Tibial nerve (tissue), 4 donors: ENCODE measurements around the gene KCNJ11.

ENCODE experiments used
- EP300 ChIP-seq, 2 donors: sonication (generic); formaldehyde crosslinking; IDR thresholded peaks; one replicate each; pipeline ENCODE4 v1.6.1; 2017; ENCODE audit warnings: antibody characterized with exemption in 2 of 2, mild to moderate bottlenecking in 1 of 2
- POLR2A ChIP-seq, 2 donors: fragments of 450-650 bp; IDR thresholded peaks; one replicate each; pipeline ENCODE4 v1.6.1; 2017; ENCODE audit warnings: antibody characterized with exemption in 2 of 2, mild to moderate bottlenecking in 2 of 2, moderate library complexity in 2 of 2
- TF ChIP-seq, protein P1 (sequence below), 5 experiments: fragments of 200-600 bp in 3 of 5; fragments of 450-650 bp in 2 of 5; sonication (generic) in 3 of 5; IDR thresholded peaks; one replicate each; pipeline ENCODE4 v1.5.1; 2016 to 2019; ENCODE audit warnings: antibody characterized with exemption in 5 of 5, mild to moderate bottlenecking in 3 of 5, moderate library complexity in 2 of 5

DNA sequence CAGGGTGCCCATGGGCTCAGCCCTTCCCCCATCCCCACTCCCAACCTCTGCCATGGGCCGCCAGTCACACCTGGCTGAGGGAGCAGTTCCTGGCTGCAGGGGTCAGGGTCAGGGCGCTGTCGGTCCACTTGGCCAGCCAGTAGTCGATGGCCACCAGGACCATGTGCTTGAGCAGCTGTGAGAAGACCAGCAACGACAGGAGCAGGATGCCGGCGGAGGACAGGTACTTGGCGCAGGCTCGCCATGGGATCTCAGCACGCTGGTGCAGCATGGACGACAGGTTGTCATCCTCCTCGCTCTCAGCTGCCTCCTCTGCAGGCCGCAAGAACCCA is 18.3 kb upstream of the KCNJ11 start:
- TF ChIP-seq, protein P1, sequence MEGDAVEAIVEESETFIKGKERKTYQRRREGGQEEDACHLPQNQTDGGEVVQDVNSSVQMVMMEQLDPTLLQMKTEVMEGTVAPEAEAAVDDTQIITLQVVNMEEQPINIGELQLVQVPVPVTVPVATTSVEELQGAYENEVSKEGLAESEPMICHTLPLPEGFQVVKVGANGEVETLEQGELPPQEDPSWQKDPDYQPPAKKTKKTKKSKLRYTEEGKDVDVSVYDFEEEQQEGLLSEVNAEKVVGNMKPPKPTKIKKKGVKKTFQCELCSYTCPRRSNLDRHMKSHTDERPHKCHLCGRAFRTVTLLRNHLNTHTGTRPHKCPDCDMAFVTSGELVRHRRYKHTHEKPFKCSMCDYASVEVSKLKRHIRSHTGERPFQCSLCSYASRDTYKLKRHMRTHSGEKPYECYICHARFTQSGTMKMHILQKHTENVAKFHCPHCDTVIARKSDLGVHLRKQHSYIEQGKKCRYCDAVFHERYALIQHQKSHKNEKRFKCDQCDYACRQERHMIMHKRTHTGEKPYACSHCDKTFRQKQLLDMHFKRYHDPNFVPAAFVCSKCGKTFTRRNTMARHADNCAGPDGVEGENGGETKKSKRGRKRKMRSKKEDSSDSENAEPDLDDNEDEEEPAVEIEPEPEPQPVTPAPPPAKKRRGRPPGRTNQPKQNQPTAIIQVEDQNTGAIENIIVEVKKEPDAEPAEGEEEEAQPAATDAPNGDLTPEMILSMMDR (IDR thresholded peaks at IDR 0.05) = no peak
- no peak for TF ChIP-seq POLR2A (IDR thresholded peaks at IDR 0.05)
- TF ChIP-seq EP300 (IDR thresholded peaks at IDR 0.05) = no peak
